ENCODE results near the gene TMEM151B. TPM values are rescaled to one million over a fixed set of nuclear protein-coding genes. Genes with fewer than 3 reads are reported as not detected.

The TMEM151B gene
- total and polyA plus RNA-seq, 2 of the 13 experiments (the other 11 are each of a cell fraction or from before 2014, with no cell fraction given), result not detected

DNA sequence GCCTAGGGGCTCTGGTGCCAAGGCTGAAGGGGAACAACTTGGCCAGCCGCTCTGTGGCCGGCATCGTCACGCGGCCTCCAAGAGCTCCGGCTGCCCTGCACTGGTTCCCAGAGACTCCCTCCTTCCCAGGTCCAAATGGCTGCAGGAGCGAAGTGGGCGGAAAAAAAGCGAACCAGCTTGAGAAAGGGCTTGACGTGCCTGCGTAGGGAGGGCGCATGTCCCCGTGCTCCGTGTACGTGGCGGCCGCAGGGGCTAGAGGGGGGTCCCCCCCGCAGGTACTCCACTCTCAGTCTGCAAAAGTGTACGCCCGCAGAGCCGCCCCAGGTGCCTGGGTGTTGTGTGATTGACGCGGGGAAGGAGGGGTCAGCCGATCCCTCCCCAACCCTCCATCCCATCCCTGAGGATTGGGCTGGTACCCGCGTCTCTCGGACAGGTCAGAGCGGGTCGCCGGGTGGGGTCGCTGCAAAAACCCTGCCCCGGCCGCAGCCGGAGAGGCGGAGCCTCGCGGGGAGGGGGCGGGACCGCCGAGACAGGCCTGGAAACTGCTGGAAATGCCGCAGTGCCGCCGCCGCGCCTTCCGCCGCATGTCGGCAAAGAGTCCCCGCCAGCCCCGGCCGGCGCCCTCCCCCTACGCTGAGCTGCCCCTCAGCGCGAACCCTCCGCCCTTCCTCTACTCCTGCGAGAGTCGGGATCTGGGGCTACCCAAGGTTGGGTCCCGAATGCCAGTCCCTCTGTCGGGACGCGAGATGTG lies 24.2 kb upstream of the TMEM151B start (continued):
- TF ChIP-seq, protein P1, sequence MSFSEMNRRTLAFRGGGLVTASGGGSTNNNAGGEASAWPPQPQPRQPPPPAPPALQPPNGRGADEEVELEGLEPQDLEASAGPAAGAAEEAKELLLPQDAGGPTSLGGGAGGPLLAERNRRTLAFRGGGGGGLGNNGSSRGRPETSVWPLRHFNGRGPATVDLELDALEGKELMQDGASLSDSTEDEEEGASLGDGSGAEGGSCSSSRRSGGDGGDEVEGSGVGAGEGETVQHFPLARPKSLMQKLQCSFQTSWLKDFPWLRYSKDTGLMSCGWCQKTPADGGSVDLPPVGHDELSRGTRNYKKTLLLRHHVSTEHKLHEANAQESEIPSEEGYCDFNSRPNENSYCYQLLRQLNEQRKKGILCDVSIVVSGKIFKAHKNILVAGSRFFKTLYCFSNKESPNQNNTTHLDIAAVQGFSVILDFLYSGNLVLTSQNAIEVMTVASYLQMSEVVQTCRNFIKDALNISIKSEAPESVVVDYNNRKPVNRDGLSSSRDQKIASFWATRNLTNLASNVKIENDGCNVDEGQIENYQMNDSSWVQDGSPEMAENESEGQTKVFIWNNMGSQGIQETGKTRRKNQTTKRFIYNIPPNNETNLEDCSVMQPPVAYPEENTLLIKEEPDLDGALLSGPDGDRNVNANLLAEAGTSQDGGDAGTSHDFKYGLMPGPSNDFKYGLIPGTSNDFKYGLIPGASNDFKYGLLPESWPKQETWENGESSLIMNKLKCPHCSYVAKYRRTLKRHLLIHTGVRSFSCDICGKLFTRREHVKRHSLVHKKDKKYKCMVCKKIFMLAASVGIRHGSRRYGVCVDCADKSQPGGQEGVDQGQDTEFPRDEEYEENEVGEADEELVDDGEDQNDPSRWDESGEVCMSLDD (CRISPR knock-in tag; IDR thresholded peaks at IDR 0.05; ENCODE audit: borderline replicate concordance), result no peak; the same call in 1 of the 2 replicates
- TF ChIP-seq SRF (IDR thresholded peaks at IDR 0.05; ENCODE audit: low read depth, low read length), result no peak
- no peak for TF ChIP-seq PRPF4 (IDR thresholded peaks at IDR 0.05; ENCODE audit: low read depth, low read length, poor library complexity, severe bottlenecking)
- TF ChIP-seq, protein P2, sequence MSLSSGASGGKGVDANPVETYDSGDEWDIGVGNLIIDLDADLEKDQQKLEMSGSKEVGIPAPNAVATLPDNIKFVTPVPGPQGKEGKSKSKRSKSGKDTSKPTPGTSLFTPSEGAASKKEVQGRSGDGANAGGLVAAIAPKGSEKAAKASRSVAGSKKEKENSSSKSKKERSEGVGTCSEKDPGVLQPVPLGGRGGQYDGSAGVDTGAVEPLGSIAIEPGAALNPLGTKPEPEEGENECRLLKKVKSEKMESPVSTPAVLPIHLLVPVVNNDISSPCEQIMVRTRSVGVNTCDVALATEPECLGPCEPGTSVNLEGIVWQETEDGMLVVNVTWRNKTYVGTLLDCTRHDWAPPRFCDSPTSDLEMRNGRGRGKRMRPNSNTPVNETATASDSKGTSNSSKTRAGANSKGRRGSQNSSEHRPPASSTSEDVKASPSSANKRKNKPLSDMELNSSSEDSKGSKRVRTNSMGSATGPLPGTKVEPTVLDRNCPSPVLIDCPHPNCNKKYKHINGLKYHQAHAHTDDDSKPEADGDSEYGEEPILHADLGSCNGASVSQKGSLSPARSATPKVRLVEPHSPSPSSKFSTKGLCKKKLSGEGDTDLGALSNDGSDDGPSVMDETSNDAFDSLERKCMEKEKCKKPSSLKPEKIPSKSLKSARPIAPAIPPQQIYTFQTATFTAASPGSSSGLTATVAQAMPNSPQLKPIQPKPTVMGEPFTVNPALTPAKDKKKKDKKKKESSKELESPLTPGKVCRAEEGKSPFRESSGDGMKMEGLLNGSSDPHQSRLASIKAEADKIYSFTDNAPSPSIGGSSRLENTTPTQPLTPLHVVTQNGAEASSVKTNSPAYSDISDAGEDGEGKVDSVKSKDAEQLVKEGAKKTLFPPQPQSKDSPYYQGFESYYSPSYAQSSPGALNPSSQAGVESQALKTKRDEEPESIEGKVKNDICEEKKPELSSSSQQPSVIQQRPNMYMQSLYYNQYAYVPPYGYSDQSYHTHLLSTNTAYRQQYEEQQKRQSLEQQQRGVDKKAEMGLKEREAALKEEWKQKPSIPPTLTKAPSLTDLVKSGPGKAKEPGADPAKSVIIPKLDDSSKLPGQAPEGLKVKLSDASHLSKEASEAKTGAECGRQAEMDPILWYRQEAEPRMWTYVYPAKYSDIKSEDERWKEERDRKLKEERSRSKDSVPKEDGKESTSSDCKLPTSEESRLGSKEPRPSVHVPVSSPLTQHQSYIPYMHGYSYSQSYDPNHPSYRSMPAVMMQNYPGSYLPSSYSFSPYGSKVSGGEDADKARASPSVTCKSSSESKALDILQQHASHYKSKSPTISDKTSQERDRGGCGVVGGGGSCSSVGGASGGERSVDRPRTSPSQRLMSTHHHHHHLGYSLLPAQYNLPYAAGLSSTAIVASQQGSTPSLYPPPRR (CRISPR knock-in tag; IDR thresholded peaks at IDR 0.05; ENCODE audit: borderline replicate concordance), result no peak; the same call in 1 of the 2 replicates
- TF ChIP-seq, protein P3, sequence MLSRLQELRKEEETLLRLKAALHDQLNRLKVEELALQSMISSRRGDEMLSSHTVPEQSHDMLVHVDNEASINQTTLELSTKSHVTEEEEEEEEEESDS (CRISPR knock-in tag; IDR thresholded peaks at IDR 0.05; ENCODE audit: borderline replicate concordance), result peak; percentile 50; the same call in 1 of the 2 replicates
- TF ChIP-seq GABPA (IDR thresholded peaks at IDR 0.05; ENCODE audit: low read depth, low read length), result no peak
- TF ChIP-seq GABPA (CRISPR knock-in tag; IDR thresholded peaks at IDR 0.05; ENCODE audit: low read depth), result no peak
- TF ChIP-seq, protein P4, sequence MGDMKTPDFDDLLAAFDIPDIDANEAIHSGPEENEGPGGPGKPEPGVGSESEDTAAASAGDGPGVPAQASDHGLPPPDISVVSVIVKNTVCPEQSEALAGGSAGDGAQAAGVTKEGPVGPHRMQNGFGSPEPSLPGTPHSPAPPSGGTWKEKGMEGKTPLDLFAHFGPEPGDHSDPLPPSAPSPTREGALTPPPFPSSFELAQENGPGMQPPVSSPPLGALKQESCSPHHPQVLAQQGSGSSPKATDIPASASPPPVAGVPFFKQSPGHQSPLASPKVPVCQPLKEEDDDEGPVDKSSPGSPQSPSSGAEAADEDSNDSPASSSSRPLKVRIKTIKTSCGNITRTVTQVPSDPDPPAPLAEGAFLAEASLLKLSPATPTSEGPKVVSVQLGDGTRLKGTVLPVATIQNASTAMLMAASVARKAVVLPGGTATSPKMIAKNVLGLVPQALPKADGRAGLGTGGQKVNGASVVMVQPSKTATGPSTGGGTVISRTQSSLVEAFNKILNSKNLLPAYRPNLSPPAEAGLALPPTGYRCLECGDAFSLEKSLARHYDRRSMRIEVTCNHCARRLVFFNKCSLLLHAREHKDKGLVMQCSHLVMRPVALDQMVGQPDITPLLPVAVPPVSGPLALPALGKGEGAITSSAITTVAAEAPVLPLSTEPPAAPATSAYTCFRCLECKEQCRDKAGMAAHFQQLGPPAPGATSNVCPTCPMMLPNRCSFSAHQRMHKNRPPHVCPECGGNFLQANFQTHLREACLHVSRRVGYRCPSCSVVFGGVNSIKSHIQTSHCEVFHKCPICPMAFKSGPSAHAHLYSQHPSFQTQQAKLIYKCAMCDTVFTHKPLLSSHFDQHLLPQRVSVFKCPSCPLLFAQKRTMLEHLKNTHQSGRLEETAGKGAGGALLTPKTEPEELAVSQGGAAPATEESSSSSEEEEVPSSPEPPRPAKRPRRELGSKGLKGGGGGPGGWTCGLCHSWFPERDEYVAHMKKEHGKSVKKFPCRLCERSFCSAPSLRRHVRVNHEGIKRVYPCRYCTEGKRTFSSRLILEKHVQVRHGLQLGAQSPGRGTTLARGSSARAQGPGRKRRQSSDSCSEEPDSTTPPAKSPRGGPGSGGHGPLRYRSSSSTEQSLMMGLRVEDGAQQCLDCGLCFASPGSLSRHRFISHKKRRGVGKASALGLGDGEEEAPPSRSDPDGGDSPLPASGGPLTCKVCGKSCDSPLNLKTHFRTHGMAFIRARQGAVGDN (CRISPR knock-in tag; IDR thresholded peaks at IDR 0.05), result peak; percentile 94
- TF ChIP-seq ZBTB42 (CRISPR knock-in tag; IDR thresholded peaks at IDR 0.05), result 0 out of 2 replicates have a peak, but pooled peaks have one; percentile 33
- TF ChIP-seq, protein P5, sequence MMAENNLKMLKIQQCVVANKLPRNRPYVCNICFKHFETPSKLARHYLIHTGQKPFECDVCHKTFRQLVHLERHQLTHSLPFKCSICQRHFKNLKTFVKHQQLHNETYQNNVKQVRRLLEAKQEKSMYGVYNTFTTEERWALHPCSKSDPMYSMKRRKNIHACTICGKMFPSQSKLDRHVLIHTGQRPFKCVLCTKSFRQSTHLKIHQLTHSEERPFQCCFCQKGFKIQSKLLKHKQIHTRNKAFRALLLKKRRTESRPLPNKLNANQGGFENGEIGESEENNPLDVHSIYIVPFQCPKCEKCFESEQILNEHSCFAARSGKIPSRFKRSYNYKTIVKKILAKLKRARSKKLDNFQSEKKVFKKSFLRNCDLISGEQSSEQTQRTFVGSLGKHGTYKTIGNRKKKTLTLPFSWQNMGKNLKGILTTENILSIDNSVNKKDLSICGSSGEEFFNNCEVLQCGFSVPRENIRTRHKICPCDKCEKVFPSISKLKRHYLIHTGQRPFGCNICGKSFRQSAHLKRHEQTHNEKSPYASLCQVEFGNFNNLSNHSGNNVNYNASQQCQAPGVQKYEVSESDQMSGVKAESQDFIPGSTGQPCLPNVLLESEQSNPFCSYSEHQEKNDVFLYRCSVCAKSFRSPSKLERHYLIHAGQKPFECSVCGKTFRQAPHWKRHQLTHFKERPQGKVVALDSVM (CRISPR knock-in tag; IDR thresholded peaks at IDR 0.05), result peak; percentile 55; the same call in 1 of the 2 replicates
- peak; percentile 7; the same call in 1 of the 2 replicates for TF ChIP-seq EED (CRISPR knock-in tag; IDR thresholded peaks at IDR 0.05)
- TF ChIP-seq GABPB1 (CRISPR knock-in tag; IDR thresholded peaks at IDR 0.05), result peak; percentile 87

Measured in HepG2 (cell line).